ENCODE data around the gene DNAI2. TPM values are rescaled to one million over a fixed set of nuclear protein-coding genes. Genes with fewer than 3 reads are reported as not detected.

Gene DNAI2
- total and polyA plus RNA-seq, 4 experiments from 2014 or later, result 0.28 to 8.4 (median 6.0) TPM; not detected in 1

- Mint-ChIP-seq H3K4me1 (peaks cover 0 to 10% (median 3%) of the 10 kb centered on the region in 4 donors), H3K27ac (peak overlapping the region in 4 of 7 donors; percentile 36 to 60 (median 58)), H3K36me3 (peaks cover 4 to 17% of the 10 kb centered on the region in 2 donors), H3K4me3 (no peak overlapping the region), H3K27me3 (no peaks in the 10 kb centered on the region), H3K9me3 (no peaks in the 10 kb centered on the region)
- Histone ChIP-seq H3K9me3 (ENCODE audit: control insufficient read depth in 1 of 2, low read length in 2 of 2) (no peaks in the 10 kb centered on the region), H3K4me1 (ENCODE audit: insufficient read depth, low read length) (no peaks in the 10 kb centered on the region), H3K27ac (ENCODE audit: low read depth, low read length) (no peak overlapping the region), H3K36me3 (ENCODE audit: insufficient read depth, low read length) (peaks cover 6% of the 10 kb centered on the region), H3K4me3 (ENCODE audit: low read length in 2 of 2) (no peak overlapping the region), H3K27me3 (ENCODE audit: insufficient read depth, low read length) (no peaks in the 10 kb centered on the region)
- no peak for DNase-seq
- CTCF ChIA-PET (ENCODE audit: partially characterized antibody), result interaction anchor here (1.8 kb wide), 1 partner anchor 29 kb away, joined by 5 read pairs; no protein-coding TSS in a partner anchor
- intact Hi-C loops (cut with micrococcal nuclease), result no loop called here
- POLR2A ChIA-PET (ENCODE audit: partially characterized antibody), result interaction anchor here (0.5 kb wide), 1 partner anchor 115 kb away, joined by 4 read pairs; no protein-coding TSS in a partner anchor
These were observed 28.2 kb upstream of the DNAI2 start for GRCh38 chr17:74245871-74246270.

GRCh38 chr17:74249590-74250270 is 24.3 kb upstream of the DNAI2 start:
- H3K4me3 Mint-ChIP-seq, result peak overlapping the region in 1 of 8 donors; percentile 49
- intact Hi-C loops (cut with micrococcal nuclease), result no loop called here

GRCh38 chr17:74250324-74250995 is 23.6 kb upstream of the DNAI2 start:
- Mint-ChIP-seq H3K4me1 (peaks cover 0 to 10% (median 6%) of the 10 kb centered on the region in 4 donors), H3K9me3 (no peaks in the 10 kb centered on the region)
- CTCF ChIA-PET (ENCODE audit: partially characterized antibody), result interaction anchor here (1.1 kb wide), 1 partner anchor 49 kb away, joined by 3 read pairs; no protein-coding TSS in a partner anchor

More at GRCh38 chr17:74249590-74250270, 24.3 kb upstream of the DNAI2 start:
- Histone ChIP-seq H3K9me3 (ENCODE audit: control insufficient read depth in 1 of 2, low read length in 2 of 2) (no peaks in the 10 kb centered on the region), H3K27me3 (ENCODE audit: insufficient read depth, low read length) (no peaks in the 10 kb centered on the region), H3K4me3 (ENCODE audit: low read length in 2 of 2) (no peak overlapping the region), H3K27ac (ENCODE audit: low read depth, low read length) (no peak overlapping the region), H3K36me3 (ENCODE audit: insufficient read depth, low read length) (peaks cover 3% of the 10 kb centered on the region), H3K4me1 (ENCODE audit: insufficient read depth, low read length) (no peaks in the 10 kb centered on the region)
- DNase-seq, result no peak
- H3K36me3 Mint-ChIP-seq, result peaks cover 19 to 36% of the 10 kb centered on the region in 2 donors
- no peaks in the 10 kb centered on the region for H3K27me3 Mint-ChIP-seq
- POLR2A ChIA-PET (ENCODE audit: partially characterized antibody), result interaction anchor here (1.0 kb wide), 1 partner anchor 8 kb away, joined by 3 read pairs; no protein-coding TSS in a partner anchor
- no peaks in the 10 kb centered on the region for H3K9me3 Mint-ChIP-seq
- H3K4me1 Mint-ChIP-seq, result peaks cover 0 to 10% (median 6%) of the 10 kb centered on the region in 4 donors
- CTCF ChIA-PET (ENCODE audit: partially characterized antibody), result interaction anchor here (1.1 to 1.3 kb wide), 2 partner anchors 47 to 49 kb away, joined by 3 read pairs; no protein-coding TSS in a partner anchor
- H3K27ac Mint-ChIP-seq, result peak overlapping the region in 1 of 7 donors; percentile 84

GRCh38 chr17:74251051-74251450 is 23.0 kb upstream of the DNAI2 start:
- Mint-ChIP-seq H3K36me3 (peaks cover 19 to 38% of the 10 kb centered on the region in 2 donors), H3K4me1 (peaks cover 0 to 10% (median 6%) of the 10 kb centered on the region in 4 donors), H3K9me3 (no peaks in the 10 kb centered on the region), H3K27ac (peak overlapping the region in 5 of 7 donors; percentile 13 to 74 (median 43)), H3K4me3 (no peak overlapping the region), H3K27me3 (no peaks in the 10 kb centered on the region)
- intact Hi-C loops (cut with micrococcal nuclease), result no loop called here
- H3K4me1 ChIP-seq (ENCODE audit: insufficient read depth, low read length), result no peaks in the 10 kb centered on the region
- H3K9me3 ChIP-seq (ENCODE audit: control insufficient read depth in 1 of 2, low read length in 2 of 2), result no peaks in the 10 kb centered on the region
- no peak for DNase-seq
- peaks cover 3% of the 10 kb centered on the region for H3K36me3 ChIP-seq (ENCODE audit: insufficient read depth, low read length)
- no peaks in the 10 kb centered on the region for H3K27me3 ChIP-seq (ENCODE audit: insufficient read depth, low read length)
- H3K27ac ChIP-seq (ENCODE audit: low read depth, low read length), result no peak overlapping the region
- CTCF ChIA-PET (ENCODE audit: partially characterized antibody), result no interaction called here
- H3K4me3 ChIP-seq (ENCODE audit: low read length in 2 of 2), result no peak overlapping the region
- POLR2A ChIA-PET (ENCODE audit: partially characterized antibody), result no interaction called here

More at GRCh38 chr17:74250324-74250995, 23.6 kb upstream of the DNAI2 start:
- Mint-ChIP-seq H3K27ac (peak overlapping the region in 1 of 7 donors; percentile 44), H3K4me3 (no peak overlapping the region), H3K36me3 (peaks cover 19 to 38% of the 10 kb centered on the region in 2 donors), H3K27me3 (no peaks in the 10 kb centered on the region)
- Histone ChIP-seq H3K36me3 (ENCODE audit: insufficient read depth, low read length) (peaks cover 3% of the 10 kb centered on the region), H3K4me1 (ENCODE audit: insufficient read depth, low read length) (no peaks in the 10 kb centered on the region), H3K27ac (ENCODE audit: low read depth, low read length) (no peak overlapping the region), H3K9me3 (ENCODE audit: control insufficient read depth in 1 of 2, low read length in 2 of 2) (no peaks in the 10 kb centered on the region), H3K27me3 (ENCODE audit: insufficient read depth, low read length) (no peaks in the 10 kb centered on the region), H3K4me3 (ENCODE audit: low read length in 2 of 2) (no peak overlapping the region)
- intact Hi-C loops (cut with micrococcal nuclease), result no loop called here
- POLR2A ChIA-PET (ENCODE audit: partially characterized antibody), result no interaction called here
- no peak for DNase-seq

- H3K4me1 Mint-ChIP-seq, result peaks cover 0 to 8% (median 5%) of the 10 kb centered on the region in 4 donors
- intact Hi-C loops (cut with micrococcal nuclease), result no loop called here
These were observed 22.5 kb upstream of the DNAI2 start for GRCh38 chr17:74251569-74251968.

GRCh38 chr17:74252211-74252610 is 21.8 kb upstream of the DNAI2 start:
- Histone ChIP-seq H3K27ac (ENCODE audit: low read depth, low read length) (no peak overlapping the region), H3K36me3 (ENCODE audit: insufficient read depth, low read length) (peaks cover 3% of the 10 kb centered on the region), H3K27me3 (ENCODE audit: insufficient read depth, low read length) (no peaks in the 10 kb centered on the region), H3K4me3 (ENCODE audit: low read length in 2 of 2) (no peak overlapping the region), H3K9me3 (ENCODE audit: control insufficient read depth in 1 of 2, low read length in 2 of 2) (no peaks in the 10 kb centered on the region), H3K4me1 (ENCODE audit: insufficient read depth, low read length) (no peaks in the 10 kb centered on the region)
- intact Hi-C loops (cut with micrococcal nuclease), result no loop called here
- ChIA-PET CTCF (ENCODE audit: partially characterized antibody) (no interaction called here), POLR2A (ENCODE audit: partially characterized antibody) (interaction anchor here (0.9 to 1.4 kb wide), 2 partner anchors 39 to 41 kb away, joined by 3 to 5 read pairs; partner anchors contain the start of gene TTYH2)
- Mint-ChIP-seq H3K9me3 (no peaks in the 10 kb centered on the region), H3K4me3 (no peak overlapping the region), H3K4me1 (peaks cover 0 to 6% (median 4%) of the 10 kb centered on the region in 4 donors), H3K27ac (no peak overlapping the region), H3K27me3 (no peaks in the 10 kb centered on the region), H3K36me3 (peaks cover 14 to 35% of the 10 kb centered on the region in 2 donors)
- no peak for DNase-seq

More at GRCh38 chr17:74251569-74251968, 22.5 kb upstream of the DNAI2 start:
- peak overlapping the region in 3 of 7 donors; percentile 13 to 53 (median 44) for H3K27ac Mint-ChIP-seq
- peaks cover 3% of the 10 kb centered on the region for H3K36me3 ChIP-seq (ENCODE audit: insufficient read depth, low read length)
- H3K27me3 Mint-ChIP-seq, result no peaks in the 10 kb centered on the region
- POLR2A ChIA-PET (ENCODE audit: partially characterized antibody), result interaction anchor here (1.4 kb wide), 1 partner anchor 38 kb away, joined by 5 read pairs; the partner anchor contains the start of gene TTYH2
- no peaks in the 10 kb centered on the region for H3K9me3 ChIP-seq (ENCODE audit: control insufficient read depth in 1 of 2, low read length in 2 of 2)
- H3K4me3 ChIP-seq (ENCODE audit: low read length in 2 of 2), result no peak overlapping the region
- DNase-seq, result no peak
- no peak overlapping the region for H3K27ac ChIP-seq (ENCODE audit: low read depth, low read length)
- CTCF ChIA-PET (ENCODE audit: partially characterized antibody), result no interaction called here
- H3K27me3 ChIP-seq (ENCODE audit: insufficient read depth, low read length), result no peaks in the 10 kb centered on the region
- H3K4me3 Mint-ChIP-seq, result no peak overlapping the region
- H3K36me3 Mint-ChIP-seq, result peaks cover 17 to 35% of the 10 kb centered on the region in 2 donors
- H3K9me3 Mint-ChIP-seq, result no peaks in the 10 kb centered on the region
- no peaks in the 10 kb centered on the region for H3K4me1 ChIP-seq (ENCODE audit: insufficient read depth, low read length)

GRCh38 chr17:74253036-74253435 is 21.0 kb upstream of the DNAI2 start:
- CTCF ChIA-PET (ENCODE audit: partially characterized antibody), result no interaction called here
- Mint-ChIP-seq H3K27me3 (no peaks in the 10 kb centered on the region), H3K4me1 (peaks cover 0 to 6% (median 4%) of the 10 kb centered on the region in 4 donors), H3K9me3 (no peaks in the 10 kb centered on the region), H3K27ac (no peak overlapping the region), H3K4me3 (no peak overlapping the region), H3K36me3 (peaks cover 14 to 35% of the 10 kb centered on the region in 2 donors)
- no peaks in the 10 kb centered on the region for H3K9me3 ChIP-seq (ENCODE audit: control insufficient read depth in 1 of 2, low read length in 2 of 2)
- H3K4me1 ChIP-seq (ENCODE audit: insufficient read depth, low read length), result no peaks in the 10 kb centered on the region
- intact Hi-C loops (cut with micrococcal nuclease), result no loop called here
- peaks cover 3% of the 10 kb centered on the region for H3K36me3 ChIP-seq (ENCODE audit: insufficient read depth, low read length)
- no peak overlapping the region for H3K27ac ChIP-seq (ENCODE audit: low read depth, low read length)
- H3K27me3 ChIP-seq (ENCODE audit: insufficient read depth, low read length), result no peaks in the 10 kb centered on the region
- POLR2A ChIA-PET (ENCODE audit: partially characterized antibody), result no interaction called here
- DNase-seq, result no peak
- no peak overlapping the region for H3K4me3 ChIP-seq (ENCODE audit: low read length in 2 of 2)
